Kidney glomerular epithelial cell (primary cell): ENCODE measurements around the gene DHRS7.

Source experiments
- DNase-seq: peaks from one replicate; lab custom pipeline; 2025; lab: John Stamatoyannopoulos, UW

Gene DHRS7

GRCh38 chr14:60164712-60165546, at the start of gene DHRS7:
TSS of gene DHRS7 (minus strand) at chr14:60165398. CDS start at chr14:60165309, 89 bp downstream.
- DNase-seq, result peak; percentile 77

GRCh38 chr14:60214415-60215126, 49.4 kb upstream of the DHRS7 start:
- DNase-seq, result no peak

DNA sequence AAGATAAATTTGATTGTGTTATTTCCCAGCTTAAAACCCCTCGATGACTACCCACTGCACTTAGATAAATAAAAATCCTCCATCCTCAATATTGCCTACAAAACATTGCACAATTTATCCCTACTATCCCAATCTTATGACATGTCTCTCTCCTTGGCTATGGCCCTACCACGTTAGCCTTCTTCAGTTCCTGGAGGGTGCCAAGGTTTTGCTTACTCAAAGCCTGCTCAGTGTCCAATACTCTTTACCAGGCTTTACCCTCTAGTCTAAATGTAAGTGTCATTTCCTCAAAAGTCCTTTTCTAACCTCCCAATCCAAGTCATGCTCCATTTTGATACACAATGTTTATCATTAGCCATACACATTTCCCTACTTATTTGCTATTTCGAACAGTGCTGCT, 48.8 kb upstream of the DHRS7 start:
- no peak for DNase-seq

DNA sequence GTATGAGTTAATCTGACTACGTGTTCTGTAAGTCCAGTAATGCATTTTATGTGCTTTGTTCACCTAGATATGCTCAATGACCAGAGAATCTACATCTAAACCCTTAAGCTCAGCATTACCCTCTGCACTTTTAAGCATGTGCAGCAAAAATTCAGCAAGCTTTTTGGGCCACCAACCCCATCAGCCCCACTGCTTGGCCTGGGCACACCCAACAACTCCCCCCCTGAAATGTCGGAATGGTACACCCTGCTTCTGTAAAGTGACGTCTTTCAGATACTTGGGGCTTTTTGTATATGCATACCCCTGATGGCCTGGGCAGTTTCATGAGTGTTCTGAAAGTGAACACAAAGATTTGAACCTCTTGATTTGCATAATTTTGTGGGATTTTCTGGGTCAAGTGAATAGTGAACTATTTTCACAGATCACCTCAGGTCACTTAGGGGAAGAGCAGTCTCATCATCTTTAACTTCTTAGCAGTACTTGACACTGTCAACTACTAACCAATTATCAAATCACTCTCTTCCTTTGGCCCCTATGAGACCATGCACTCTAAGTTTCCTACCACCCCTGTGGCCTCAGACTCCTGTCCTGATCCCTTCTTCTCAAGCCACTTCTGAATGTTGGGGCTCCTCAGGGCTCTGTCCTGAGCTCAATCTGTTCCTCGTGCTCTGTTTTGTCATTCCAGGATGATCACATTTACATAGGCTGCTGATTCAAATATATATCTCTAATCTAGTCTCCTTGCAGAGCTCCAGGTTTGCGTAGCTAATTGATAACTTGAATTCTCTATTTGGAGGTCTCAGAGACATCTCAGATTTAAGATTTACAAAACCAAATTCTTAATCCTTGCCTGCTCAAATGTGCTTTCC, 47.5 kb upstream of the DHRS7 start:
- DNase-seq, result no peak

- DNase-seq, result no peak
Measured at GRCh38 chr14:60211153-60211552, 46.0 kb upstream of the DHRS7 start.

GRCh38 chr14:60210703-60211102, 45.5 kb upstream of the DHRS7 start:
- DNase-seq, result no peak

GRCh38 chr14:60206837-60207533, 41.8 kb upstream of the DHRS7 start:
- no peak for DNase-seq

DNA sequence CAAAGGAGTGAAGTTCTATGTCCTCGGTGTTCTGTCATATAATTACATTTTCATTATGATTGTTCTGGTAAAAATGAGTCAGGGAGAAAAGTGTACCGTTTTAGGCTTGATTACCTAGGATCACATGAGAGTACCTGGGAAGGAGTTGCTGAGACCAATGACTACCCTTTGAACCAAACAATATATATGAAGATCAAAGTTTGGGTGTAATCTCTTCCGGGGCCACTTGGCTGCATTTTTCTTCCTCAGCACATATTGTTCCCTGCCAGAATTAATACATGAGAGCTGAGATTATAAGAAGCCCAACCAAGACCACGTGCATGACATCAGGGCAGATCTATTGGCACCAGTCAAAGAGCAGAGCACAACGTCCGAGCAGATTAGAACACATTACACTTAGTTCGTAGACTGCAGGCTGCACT, 41.1 kb upstream of the DHRS7 start:
- no peak for DNase-seq

DNA sequence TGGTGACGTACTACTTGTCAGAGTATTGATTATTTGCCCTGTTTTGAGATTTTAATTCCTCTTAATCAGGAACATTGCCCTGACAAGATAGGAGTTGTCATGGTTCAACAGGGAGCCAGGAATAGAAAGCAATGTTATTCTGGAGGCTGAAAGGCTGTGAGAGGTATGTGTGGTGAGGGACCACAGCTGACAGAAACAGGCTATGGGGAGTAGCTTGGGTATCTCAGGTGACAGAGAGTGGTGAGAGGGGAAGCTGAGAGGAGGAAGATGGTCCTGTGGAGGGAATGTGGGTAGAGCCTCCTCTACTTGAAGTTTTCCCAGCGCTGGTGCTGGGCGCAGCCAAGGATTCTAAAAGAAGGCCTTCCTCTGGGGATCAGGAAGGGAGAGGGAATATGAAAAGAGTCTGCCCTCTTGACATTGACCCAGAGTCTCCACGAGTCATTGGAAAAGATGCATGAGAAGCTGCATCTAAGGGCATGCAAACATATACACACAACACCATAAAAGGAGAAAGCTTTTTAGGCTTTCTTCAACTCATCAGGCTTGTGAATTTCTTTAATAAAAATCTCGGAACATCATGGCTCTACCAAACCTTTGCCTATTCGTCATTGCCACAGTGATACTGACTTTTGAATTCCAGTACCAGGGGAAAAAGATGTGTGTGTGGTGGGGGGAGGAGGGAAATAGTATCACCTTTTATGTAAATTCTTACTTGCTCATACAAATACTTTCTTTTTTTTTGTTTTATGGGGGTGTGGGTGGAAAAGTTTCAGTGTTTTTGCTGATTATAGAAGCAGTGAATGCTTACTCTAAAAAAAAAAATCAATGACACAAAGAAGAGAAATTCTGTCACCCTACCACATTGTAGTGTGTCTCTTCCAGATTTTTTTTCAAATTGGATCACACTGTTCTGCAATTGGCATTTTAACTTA, 39.9 kb upstream of the DHRS7 start:
- DNase-seq, result no peak

GRCh38 chr14:60204104-60204842, 39.1 kb upstream of the DHRS7 start:
- DNase-seq, result no peak

DNA sequence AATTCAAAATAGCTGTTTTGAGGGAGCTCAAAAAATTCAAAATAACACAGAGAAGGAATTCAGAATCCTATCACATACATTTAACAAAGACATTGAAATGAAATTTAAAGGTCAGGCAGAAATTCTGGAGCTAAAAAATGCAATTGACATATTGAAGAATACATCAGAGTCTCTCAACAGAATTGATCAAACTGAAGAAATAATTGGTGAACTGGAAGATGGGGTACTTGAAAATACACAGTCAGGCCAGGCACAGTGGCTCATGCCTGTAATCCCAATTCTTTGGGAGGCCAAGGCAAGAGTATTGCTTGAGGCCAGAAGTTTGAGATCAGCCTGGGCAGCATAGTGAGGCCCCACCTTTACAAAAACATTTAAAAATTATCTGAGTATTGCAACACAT, 34.1 kb upstream of the DHRS7 start:
- DNase-seq, result no peak

DNA sequence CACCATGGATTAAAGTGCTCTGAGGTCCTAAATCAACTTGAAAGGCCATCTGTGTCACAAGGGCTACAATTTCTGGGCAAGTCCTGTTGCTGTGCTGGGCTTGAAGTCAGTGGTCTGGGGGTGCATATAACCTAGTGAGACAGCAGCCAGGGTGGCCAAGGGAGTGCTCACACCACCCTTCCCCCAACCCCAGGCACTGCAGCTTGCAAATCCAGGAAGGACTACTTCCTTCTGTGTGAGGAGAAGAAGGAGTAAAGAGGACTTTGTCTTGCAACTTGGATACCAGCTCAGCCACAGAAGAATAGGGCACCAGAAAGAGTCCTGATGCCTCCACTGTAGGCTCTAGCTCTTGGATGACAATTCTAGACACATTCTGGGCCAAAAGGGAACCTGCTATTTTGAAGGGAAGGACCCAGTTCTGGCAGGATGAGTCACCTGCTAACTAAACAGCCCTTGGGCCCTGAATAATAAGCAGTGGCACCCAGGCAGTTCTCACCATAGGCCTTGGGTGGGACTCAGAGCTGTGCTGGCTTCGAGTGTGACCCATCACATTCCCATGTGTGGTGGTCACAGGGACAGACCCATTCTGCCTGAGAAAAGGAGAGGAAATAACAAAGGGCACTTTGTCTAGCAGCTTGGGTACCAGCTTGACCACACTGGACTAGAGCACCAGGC, 32.6 kb upstream of the DHRS7 start:
- no peak for DNase-seq

DNA sequence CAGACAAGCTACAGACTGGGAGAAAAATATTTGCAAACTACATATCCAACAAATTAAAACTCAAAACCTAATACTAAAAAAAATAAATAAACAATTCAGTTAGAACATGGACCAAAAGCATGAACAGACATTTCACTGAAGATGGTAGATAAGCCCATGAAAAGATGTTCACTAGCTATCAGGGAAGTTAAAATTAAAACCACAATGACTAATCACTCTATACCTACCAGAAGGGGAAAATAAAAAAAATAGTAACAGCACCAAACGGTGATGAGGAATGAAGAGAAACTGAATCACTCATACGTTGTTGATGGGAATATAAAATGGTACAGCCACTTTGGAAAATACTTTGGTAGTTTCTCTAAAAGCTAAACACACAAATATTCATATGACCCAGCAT, 31.1 kb upstream of the DHRS7 start:
- DNase-seq, result no peak

DNA sequence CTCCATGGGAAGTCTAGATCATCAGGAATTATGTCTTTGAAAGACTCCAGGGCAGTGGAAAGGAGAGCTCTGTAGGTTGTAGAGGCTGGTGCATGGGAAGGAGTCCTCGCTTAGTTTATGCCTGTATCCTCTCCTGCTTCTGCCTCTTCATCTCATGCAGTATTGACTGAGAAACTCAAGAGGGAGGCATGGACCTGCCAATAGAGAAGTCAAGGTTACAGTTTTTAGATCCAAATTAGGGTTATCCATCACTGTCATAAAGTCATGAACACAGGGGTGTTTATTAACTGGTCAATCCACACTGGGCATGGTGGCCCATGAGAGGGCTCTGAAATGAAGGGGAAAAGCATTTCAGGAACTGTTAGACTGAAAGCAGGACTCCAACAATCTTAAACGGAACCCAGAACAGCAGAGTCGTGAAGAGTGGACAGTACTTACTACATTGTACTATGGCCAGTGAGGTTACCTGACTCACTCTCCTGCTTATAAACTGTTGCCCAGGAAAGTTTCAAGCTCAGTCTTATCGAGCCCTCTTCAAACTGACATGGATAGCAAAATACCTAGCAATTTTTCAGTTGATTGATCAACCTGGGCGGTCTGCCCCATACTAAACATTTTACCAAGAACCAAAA, 30.1 kb upstream of the DHRS7 start:
- DNase-seq, result no peak

- no peak for DNase-seq
Measured at GRCh38 chr14:60189923-60190840, 25.0 kb upstream of the DHRS7 start.

GRCh38 chr14:60188696-60189095, 23.5 kb upstream of the DHRS7 start:
- DNase-seq, result no peak

DNA sequence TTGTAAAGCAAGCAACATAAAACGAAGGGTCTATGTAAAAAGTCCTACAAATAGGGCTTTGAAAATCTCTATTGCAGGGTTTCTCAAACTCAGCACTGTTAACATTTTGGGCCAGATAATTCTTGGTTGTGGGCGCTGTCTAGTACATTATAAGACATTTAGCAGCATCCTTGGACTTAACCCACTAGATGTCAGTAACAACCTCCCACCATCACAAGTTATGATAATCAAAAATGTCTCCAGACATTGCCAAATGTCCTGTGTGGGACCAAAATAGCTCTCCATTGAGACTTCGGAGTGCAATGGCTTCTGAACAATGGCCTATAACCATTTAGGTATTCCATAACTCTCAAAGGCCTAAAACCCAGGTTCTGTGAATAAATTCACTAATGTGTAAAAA, 22.9 kb upstream of the DHRS7 start:
- DNase-seq, result no peak
